H1 (cell line): ENCODE data around the gene AUH. TPM values are rescaled to one million over a fixed set of nuclear protein-coding genes. Genes with fewer than 3 reads are reported as not detected.

Experiments
- CTCF ChIA-PET: fragments of 300-600 bp; sonication (Branson Sonifier 250); formaldehyde crosslinking; loops from one replicate; lab custom pipeline; 2021; ENCODE audit not compliant: partially characterized antibody; lab: Charles Lee
- POLR2A ChIA-PET: fragments of 300-600 bp; sonication (Branson Sonifier 250); formaldehyde crosslinking; loops from one replicate; lab custom pipeline; 2021; ENCODE audit warnings: inconsistent platforms; ENCODE audit not compliant: partially characterized antibody; lab: Charles Lee
- DNase-seq, 2 experiments: peaks; one replicate each; pipeline versions ENCODE4 v3.0.0 to v3.0.0-alpha.2; 2010 to 2022; ENCODE audit warnings: low spot score in 2 of 2, low read depth in 1 of 2, mixed read lengths in 1 of 2
- FAIRE-seq: peaks from 2 replicates; lab custom pipeline; 2011; peaks lifted over from hg19 to GRCh38; lab: Jason Lieb, UNC
- H2AFZ ChIP-seq: 2 replicates; pipeline ENCODE4 v1.8.1; 2012; ENCODE audit warnings: low read length, inconsistent platforms
- H2AK5ac ChIP-seq: 2 replicates; pipeline ENCODE4 v1.6.1; 2013; ENCODE audit warnings: low read depth, low read length
- H2BK120ac ChIP-seq: replicated peaks from 2 replicates; pipeline ENCODE3; 2013; ENCODE audit warnings: low read depth, low read length, inconsistent platforms
- H2BK12ac ChIP-seq: 2 replicates; pipeline ENCODE4 v1.6.1; 2013; ENCODE audit warnings: low read depth, low read length
- H2BK15ac ChIP-seq: 2 replicates; pipeline ENCODE4 v1.6.1; 2013; ENCODE audit warnings: low read length
- H2BK20ac ChIP-seq: 2 replicates; pipeline ENCODE4 v1.6.1; 2013; ENCODE audit warnings: low read length
- H2BK5ac ChIP-seq: 2 replicates; pipeline ENCODE4 v1.6.1; 2013; ENCODE audit warnings: low read depth, low read length
- H3K14ac ChIP-seq: 2 replicates; pipeline ENCODE4 v1.6.1; 2013; ENCODE audit warnings: inconsistent platforms; ENCODE audit not compliant: insufficient read length
- H3K18ac ChIP-seq: 2 replicates; pipeline ENCODE4 v1.6.1; 2013; ENCODE audit warnings: low read length; ENCODE audit errors: extremely low read depth
- H3K23ac ChIP-seq: 2 replicates; pipeline ENCODE4 v1.6.1; 2013; ENCODE audit warnings: inconsistent platforms; ENCODE audit not compliant: insufficient read length
- H3K23me2 ChIP-seq: 2 replicates; pipeline ENCODE4 v1.6.1; 2013; ENCODE audit warnings: low read depth, low read length
- H3K27ac ChIP-seq: 2 replicates; pipeline ENCODE4 v1.6.1; 2011; ENCODE audit warnings: low read depth, low read length, inconsistent platforms
- H3K27me3 ChIP-seq, 4 experiments: replicated peaks in 1 of 4; 1 replicate in 1 of 4; 2 replicates in 3 of 4; pipeline versions ENCODE4 v1.6.1 to v1.8.1; 2011 to 2013; ENCODE audit warnings: low read length in 3 of 4, mild to moderate bottlenecking in 3 of 4, inconsistent platforms in 2 of 4, mixed read lengths in 2 of 4, moderate library complexity in 1 of 4; ENCODE audit not compliant: control insufficient read depth in 3 of 4, insufficient read depth in 3 of 4; ENCODE audit errors: extremely low read depth in 1 of 4
- H3K36me3 ChIP-seq, 4 experiments: 2 replicates each; pipeline versions ENCODE4 v1.6.1 to v1.8.1; 2011 to 2013; ENCODE audit warnings: mild to moderate bottlenecking in 4 of 4, low read length in 3 of 4, moderate library complexity in 2 of 4, control low read depth in 1 of 4, inconsistent platforms in 1 of 4; ENCODE audit not compliant: insufficient read depth in 4 of 4, control insufficient read depth in 2 of 4
- H3K4ac ChIP-seq: replicated peaks from 2 replicates; pipeline ENCODE3; 2013; ENCODE audit warnings: low read length, low read depth, mixed read lengths, inconsistent platforms; ENCODE audit not compliant: insufficient read length
- H3K4me1 ChIP-seq, 4 experiments: replicated peaks in 1 of 4; 1 replicate in 1 of 4; 2 replicates in 3 of 4; pipeline versions ENCODE4 v1.6.1 to v1.8.1; 2011 to 2013; ENCODE audit warnings: low read length in 3 of 4, inconsistent platforms in 2 of 4, mixed read lengths in 1 of 4; ENCODE audit not compliant: insufficient read depth in 4 of 4, control insufficient read depth in 3 of 4
- H3K4me2 ChIP-seq, 2 experiments: 2 replicates each; pipeline versions ENCODE4 v1.6.1 to v1.8.1; 2011 to 2013; ENCODE audit warnings: low read depth in 2 of 2, low read length in 2 of 2, control low read depth in 1 of 2, inconsistent platforms in 1 of 2, mild to moderate bottlenecking in 1 of 2; ENCODE audit not compliant: insufficient read depth in 1 of 2
- H3K4me3 ChIP-seq, 4 experiments: fragments of 200-600, 300-600 bp in 1 of 4; sonication (generic), shearing (Covaris generic), sonication (Bioruptor Twin) in 1 of 4; 2 replicates each; pipeline versions ENCODE4 v1.5.1 to v1.8.1; 2011 to 2016; ENCODE audit warnings: low read length in 4 of 4, low read depth in 3 of 4, control low read depth in 2 of 4, inconsistent platforms in 2 of 4, mild to moderate bottlenecking in 2 of 4, mixed read lengths in 1 of 4, moderate library complexity in 1 of 4; ENCODE audit not compliant: insufficient read depth in 2 of 4; ENCODE audit errors: extremely low read depth in 1 of 4
- H3K56ac ChIP-seq: replicated peaks from 2 replicates; pipeline ENCODE3; 2013; ENCODE audit warnings: low read depth, mild to moderate bottlenecking, mixed read lengths, low read length, inconsistent platforms; ENCODE audit not compliant: insufficient read length
- H3K79me1 ChIP-seq: 2 replicates; pipeline ENCODE4 v1.6.1; 2013; ENCODE audit warnings: low read depth, low read length, control low read depth
- H3K79me2 ChIP-seq, 2 experiments: 2 replicates each; pipeline versions ENCODE4 v1.6.1 to v1.8.1; 2012 to 2013; ENCODE audit warnings: low read length in 2 of 2, mild to moderate bottlenecking in 2 of 2, inconsistent platforms in 1 of 2; ENCODE audit not compliant: insufficient read depth in 2 of 2, control insufficient read depth in 1 of 2
- H3K9ac ChIP-seq, 4 experiments: replicated peaks in 1 of 4; 1 replicate in 1 of 4; 2 replicates in 3 of 4; pipeline versions ENCODE4 v1.6.1 to v1.8.1; 2011 to 2013; ENCODE audit warnings: low read depth in 3 of 4, low read length in 3 of 4, control low read depth in 2 of 4, mild to moderate bottlenecking in 2 of 4, moderate library complexity in 2 of 4, inconsistent platforms in 1 of 4; ENCODE audit errors: extremely low read depth in 1 of 4
- H3K9me3 ChIP-seq, 2 experiments: 2 replicates each; pipeline versions ENCODE4 v1.6.1 to v1.8.1; 2012 to 2013; ENCODE audit warnings: mild to moderate bottlenecking in 2 of 2, moderate library complexity in 2 of 2, control low read depth in 1 of 2, inconsistent platforms in 1 of 2, low read depth in 1 of 2, low read length in 1 of 2, mixed read lengths in 1 of 2; ENCODE audit not compliant: insufficient read depth in 2 of 2
- H4K20me1 ChIP-seq, 2 experiments: replicated peaks in 1 of 2; 2 replicates each; pipeline versions ENCODE3 to v1.8.1; 2011 to 2013; ENCODE audit warnings: inconsistent platforms in 2 of 2, low read length in 2 of 2, mild to moderate bottlenecking in 1 of 2; ENCODE audit not compliant: insufficient read depth in 2 of 2, control insufficient read depth in 1 of 2
- H4K5ac ChIP-seq: 2 replicates; pipeline ENCODE4 v1.6.1; 2013; ENCODE audit warnings: low read length, low read depth, mixed read lengths, inconsistent platforms; ENCODE audit not compliant: insufficient read length
- H4K8ac ChIP-seq: 2 replicates; pipeline ENCODE4 v1.8.0; 2013; ENCODE audit warnings: mild to moderate bottlenecking, moderate library complexity, low read length, inconsistent platforms; ENCODE audit not compliant: insufficient read depth; ENCODE audit errors: extremely low read depth
- H4K91ac ChIP-seq: replicated peaks from 2 replicates; pipeline ENCODE3; 2013; ENCODE audit warnings: low read length, mixed read lengths, inconsistent platforms; ENCODE audit not compliant: insufficient read length
- ASH2L ChIP-seq: fragments of 200-600, 300-600 bp; sonication (generic); IDR thresholded peaks from one replicate; pipeline ENCODE4 v1.7.1; 2017; ENCODE audit warnings: low read length
- CBX8 ChIP-seq: fragments of 300-800, 300-1000 bp; sonication (generic); IDR thresholded peaks from 2 replicates; pipeline ENCODE4 v1.7.1; 2016; ENCODE audit warnings: low read depth, low read length, borderline replicate concordance
- SIRT6 ChIP-seq: IDR thresholded peaks from one replicate; pipeline ENCODE4 v1.7.1; 2012; ENCODE audit warnings: low read length, inconsistent platforms
- TAF1 ChIP-seq: IDR thresholded peaks from 2 replicates; pipeline ENCODE4 v1.6.1; 2011; ENCODE audit warnings: mild to moderate bottlenecking, low read depth, low read length
- WGBS, 2 experiments: shearing (Covaris generic) in 1 of 2; methylation state at CpG; one replicate each; pipeline versions ENCODE4 v1.1.6 to v1.1.7; 2013 to 2015; ENCODE audit warnings: low lambda C conversion rate in 2 of 2, mixed read lengths in 2 of 2, inconsistent platforms in 1 of 2, low coverage in 1 of 2, missing lambda C conversion rate in 1 of 2; ENCODE audit not compliant: insufficient replicate concordance in 2 of 2, insufficient coverage in 1 of 2, insufficient read length in 1 of 2; ENCODE audit errors: extremely low coverage in 1 of 2, missing lambda C conversion rate in 1 of 2; 5-methylcytosine and 5-hydroxymethylcytosine counted together
- polyA plus RNA-seq, 7 experiments: library from polyadenylated mRNA; depleted of rRNA in 3 of 7; stranded (reverse) in 5 of 7; unstranded in 2 of 7; fragments of >200 nt in 5 of 7; fragments of 200-250 nt in 2 of 7; gene quantifications; 1 replicate in 5 of 7; 2 replicates in 1 of 7; 4 replicates in 1 of 7; pipeline versions ENCODE4 v1.2.1 to v1.2.3, GENCODE V29; 2011 to 2013; ENCODE audit warnings: missing spikeins in 2 of 7, mixed read lengths in 2 of 7
- total RNA-seq: library from RNA; stranded (reverse); fragmentation: NEBNext Ultra II Directional; extraction: Animal tissue kit (Norgen Biotek cat#: 25700); gene quantifications from 2 replicates; pipeline ENCODE4 v1.2.1, GENCODE V29; 2021
- TF ChIP-seq, protein P1 (sequence below): IDR thresholded peaks from 2 replicates; pipeline ENCODE4 v1.6.1; 2012; ENCODE audit warnings: inconsistent platforms

Gene AUH
- total and polyA plus RNA-seq, 2 of the 8 experiments (the other 6 are each of a cell fraction or from before 2014, with no cell fraction given) = 5.8 to 21.9 TPM

DNA sequence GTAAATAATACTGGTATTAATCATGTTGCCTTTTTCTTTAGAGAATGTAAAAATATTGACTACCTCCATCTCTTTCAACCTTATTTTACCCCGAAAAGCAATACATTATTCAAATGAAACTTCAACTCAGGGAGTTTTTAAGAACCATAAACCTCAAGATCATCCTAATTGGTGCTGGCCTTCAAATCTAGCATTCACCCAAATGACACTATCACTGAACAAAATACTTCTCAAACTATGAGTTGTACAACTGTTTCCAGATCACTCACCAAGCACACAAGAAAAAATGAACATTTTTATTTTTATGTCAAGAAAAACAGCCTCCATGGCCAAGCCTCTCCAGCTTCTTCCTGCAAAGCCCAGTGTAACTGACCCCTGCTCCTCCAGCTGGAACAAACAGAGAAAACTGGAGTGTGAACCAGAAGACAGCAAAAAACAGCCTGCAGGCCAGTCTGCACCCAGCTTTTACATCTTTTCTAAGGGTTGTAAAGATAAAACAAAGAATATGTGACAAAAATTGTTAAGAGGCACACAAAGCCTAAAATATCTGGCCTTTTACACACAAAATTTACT, 21.2 kb downstream of the AUH start:
- Histone ChIP-seq H2AK5ac (no peak overlapping the region), H2BK5ac (no peak overlapping the region), H3K36me3 (peaks cover 0 to 27% (median 13%) of the 10 kb centered on the region in 4 experiments; a peak in 5 of 8 replicates), H4K5ac (no peak overlapping the region), H2BK120ac (no peak overlapping the region), H3K9ac (no peak overlapping the region), H3K4me3 (no peak overlapping the region), H3K79me1 (no peaks in the 10 kb centered on the region; the same call in 1 of the 2 replicates), H3K4me1 (peaks cover 0 to 7% (median 3%) of the 10 kb centered on the region in 4 experiments; a peak in 3 of 7 replicates), H2AFZ (no peak overlapping the region), H3K4me2 (no peak overlapping the region), H4K91ac (no peak overlapping the region), H3K4ac (no peak overlapping the region), H3K56ac (no peak overlapping the region), H3K79me2 (peaks cover 0 to 40% of the 10 kb centered on the region in 2 experiments; a peak in 2 of 4 replicates), H2BK12ac (no peak overlapping the region), H4K8ac (no peak overlapping the region), H3K9me3 (no peaks in the 10 kb centered on the region; a peak in 1 of 4 replicates), H2BK15ac (no peak overlapping the region), H3K27me3 (no peaks in the 10 kb centered on the region), H3K27ac (no peak overlapping the region), H3K18ac (no peak overlapping the region), H4K20me1 (no peaks in the 10 kb centered on the region), H3K23me2 (no peaks in the 10 kb centered on the region), H2BK20ac (no peak overlapping the region), H3K14ac (no peak overlapping the region), H3K23ac (no peak overlapping the region)
- TF ChIP-seq ASH2L (no peak), CBX8 (no peak), SIRT6 (no peak), TAF1 (no peak)
- TF ChIP-seq, protein P1, sequence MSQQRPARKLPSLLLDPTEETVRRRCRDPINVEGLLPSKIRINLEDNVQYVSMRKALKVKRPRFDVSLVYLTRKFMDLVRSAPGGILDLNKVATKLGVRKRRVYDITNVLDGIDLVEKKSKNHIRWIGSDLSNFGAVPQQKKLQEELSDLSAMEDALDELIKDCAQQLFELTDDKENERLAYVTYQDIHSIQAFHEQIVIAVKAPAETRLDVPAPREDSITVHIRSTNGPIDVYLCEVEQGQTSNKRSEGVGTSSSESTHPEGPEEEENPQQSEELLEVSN = no peak
- ChIA-PET CTCF (no interaction called here), POLR2A (interaction anchor here (2.0 to 2.1 kb wide), 2 partner anchors 16 to 19 kb away, joined by 5 to 8 read pairs; no protein-coding TSS in a partner anchor)
- DNase-seq (no peak), FAIRE-seq (no peak)
- 90% methylated on average over 1 of the region's 1 CpG; no CpG with 5 or more reads in 1 of the 2 experiments for WGBS, 2 experiments
